Motor neuron (in vitro differentiated cells): ENCODE results near the gene EGFLAM. TPM values are rescaled to one million over a fixed set of nuclear protein-coding genes. Genes with fewer than 3 reads are reported as not detected.

ENCODE experiments used
- ATAC-seq, 8 experiments: fragments of 200-7000 bp; cut with Tn5 transposase; replicated peaks in 6 of 8; 2 replicates each; pipeline ENCODE4 v1.8.0; 2021; ENCODE audit warnings: mild to moderate bottlenecking in 8 of 8, moderate library complexity in 8 of 8
- H3K27ac ChIP-seq, 2 donors: fragments of 250-450 bp; sonication (Bioruptor Pico); 2 replicates each; pipeline ENCODE4 v1.9.0; 2021; ENCODE audit warnings: antibody characterized with exemption in 2 of 2, mild to moderate bottlenecking in 2 of 2, moderate library complexity in 1 of 2
- H3K4me1 ChIP-seq, 2 donors: fragments of 250-450 bp; sonication (Bioruptor Pico); replicated peaks in 1 of 2; 2 replicates each; pipeline ENCODE4 v1.6.1; 2021; ENCODE audit warnings: antibody characterized with exemption in 2 of 2, mild to moderate bottlenecking in 2 of 2, moderate library complexity in 1 of 2
- H3K4me3 ChIP-seq, 5 donors: fragments of 250-450 bp; sonication (Bioruptor Pico); 2 replicates each; pipeline ENCODE4 v1.9.0; 2021; ENCODE audit warnings: antibody characterized with exemption in 5 of 5, mild to moderate bottlenecking in 5 of 5, moderate library complexity in 4 of 5
- whole genome bisulfite sequencing, 10 experiments: fragments of 450-650 bp; shearing (Covaris generic); methylation state at CpG; one replicate each; pipeline ENCODE4 v1.0.0; 2022; 5-methylcytosine and 5-hydroxymethylcytosine counted together
- in situ Hi-C, 9 experiments: fragments of 400-800 bp; cut with MboI; loops; one replicate each; pipeline ENCODE4 v1.15.0; 2021; ENCODE audit warnings: low sequenced_read_pairs in 9 of 9, low pct_unique_long_range_greater_than_20kb in 2 of 9; ENCODE audit not compliant: unreplicated experiment in 9 of 9
- total RNA-seq, 8 experiments: library from RNA; unstranded; fragments of 300-600 nt; gene quantifications; 2 replicates each; pipeline versions ENCODE4 v1.2.3 to v1.2.4, GENCODE V29; 2022

Gene EGFLAM
- total RNA-seq, 8 experiments from 2014 or later = 0.65 to 30.2 (median 1.6) TPM

DNA sequence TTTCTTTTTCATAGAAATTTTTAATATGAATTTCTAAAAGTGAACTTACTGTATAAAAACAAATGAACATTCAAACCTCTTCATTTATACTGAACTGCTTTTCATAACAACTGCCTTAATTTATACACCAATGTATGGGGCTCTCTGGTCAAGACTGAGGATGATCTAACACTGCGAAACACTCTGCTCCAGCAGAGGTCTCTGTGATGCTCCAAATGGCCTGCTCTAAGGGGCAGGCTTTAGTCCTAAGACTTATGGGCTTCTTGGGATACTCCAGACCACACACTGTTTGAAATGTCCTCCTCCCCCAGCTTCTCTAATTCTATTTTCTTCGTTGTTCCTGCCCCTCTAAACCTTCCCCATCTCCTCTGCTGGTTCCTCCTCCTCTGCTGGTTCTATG is 239.6 kb downstream of the EGFLAM start:
- Histone ChIP-seq H3K27ac (no peak overlapping the region), H3K4me1 (no peaks in the 10 kb centered on the region), H3K4me3 (no peak overlapping the region)
- 20 to 100% (median 90%) methylated on average over 1 to 2 of the region's 2 CpGs; no CpG with 5 or more reads in 2 of the 10 experiments for WGBS, 10 experiments
- in situ Hi-C loops = no loop called here
- peak in 3 of 8 experiments; percentile 38 to 59 (median 47) for ATAC-seq

DNA sequence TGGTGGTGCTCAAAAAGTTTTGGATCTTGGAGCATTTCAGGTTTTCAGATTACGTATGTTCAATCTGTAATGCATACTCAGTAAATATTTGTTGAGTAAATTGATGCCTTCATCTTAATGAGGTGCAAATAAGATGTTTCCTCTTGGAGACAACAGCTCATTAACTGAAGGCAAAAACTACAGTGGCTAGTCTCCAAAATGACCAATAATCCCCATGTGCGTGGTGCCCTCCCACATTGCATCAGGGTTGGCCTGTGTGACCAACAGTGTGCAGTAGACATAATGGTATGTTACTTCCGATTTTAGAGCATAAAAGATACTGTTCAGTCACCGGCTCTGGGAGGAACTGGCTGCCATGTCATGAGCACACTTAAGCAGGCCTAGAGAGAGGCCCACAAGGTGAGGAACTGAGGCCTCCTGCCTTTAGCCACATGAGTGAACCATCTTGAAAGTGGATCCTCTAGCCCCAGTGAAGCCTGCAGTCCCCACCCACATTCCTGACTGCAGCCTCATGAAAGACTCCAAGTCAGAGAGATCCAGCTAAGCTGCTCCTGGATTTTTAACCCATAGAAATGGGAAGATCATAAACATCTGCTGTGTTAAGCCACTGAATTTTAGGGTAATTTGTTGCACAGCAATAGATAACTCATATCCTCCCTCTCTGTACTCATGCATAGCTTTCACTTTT is 242.4 kb downstream of the EGFLAM start:
- in situ Hi-C loops = no loop called here
- no peaks in the 10 kb centered on the region for H3K4me1 ChIP-seq
- peak in 3 of 8 experiments; percentile 58 to 91 (median 86) for ATAC-seq
- H3K27ac ChIP-seq = no peak overlapping the region
- no peak overlapping the region for H3K4me3 ChIP-seq
- 67 to 100% (median 100%) methylated on average over 1 to 4 of the region's 4 CpGs; no CpG with 5 or more reads in 1 of the 10 experiments for WGBS, 10 experiments

DNA sequence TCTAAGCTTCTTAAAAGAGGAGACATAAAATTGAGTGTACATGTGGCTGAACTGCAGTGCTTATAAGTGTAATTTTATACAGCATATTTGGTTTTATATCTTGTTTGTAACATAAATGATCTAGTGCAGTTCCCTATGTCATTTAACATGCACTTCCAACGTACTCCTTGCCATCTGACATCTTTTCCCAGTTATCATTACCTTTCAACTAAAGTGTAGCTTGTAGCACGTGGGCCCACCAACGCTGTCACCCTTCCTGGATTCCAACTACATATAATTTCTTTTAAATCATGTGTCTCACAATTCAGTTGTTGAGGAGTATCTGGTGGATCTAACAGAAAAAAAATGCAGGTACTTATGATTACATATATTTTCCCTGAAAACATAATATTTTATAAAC is 247.9 kb downstream of the EGFLAM start:
- in situ Hi-C loops = no loop called here
- WGBS, 10 experiments = 59 to 100% (median 85%) methylated on average over 1 to 3 of the region's 3 CpGs; no CpG with 5 or more reads in 1 of the 10 experiments

DNA sequence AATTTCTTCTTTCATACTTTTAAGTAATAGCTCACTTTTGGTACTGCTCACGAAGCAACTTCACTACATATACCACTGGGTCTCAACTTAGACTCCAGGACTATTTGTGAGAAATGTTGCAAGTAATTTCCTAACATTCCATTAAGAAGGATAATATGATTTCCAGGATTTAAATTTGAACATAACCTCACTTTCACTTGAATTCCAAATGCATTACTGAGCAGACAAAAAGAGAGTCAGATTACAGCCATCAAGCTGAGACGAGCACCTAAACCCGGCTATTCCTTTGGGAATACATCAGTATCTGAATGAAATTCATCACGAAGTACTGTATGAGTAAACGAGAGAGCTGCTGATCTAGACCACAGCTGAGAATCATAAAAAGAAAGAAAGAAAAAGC is 250.8 kb downstream of the EGFLAM start:
- no peak for ATAC-seq

More for the DNA sequence above, 247.9 kb downstream of the EGFLAM start:
- H3K4me3 ChIP-seq = no peak overlapping the region
- no peaks in the 10 kb centered on the region for H3K4me1 ChIP-seq
- ATAC-seq = no peak
- H3K27ac ChIP-seq = no peak overlapping the region

More for the DNA sequence above, 250.8 kb downstream of the EGFLAM start:
- Histone ChIP-seq H3K27ac (no peak overlapping the region), H3K4me1 (no peaks in the 10 kb centered on the region), H3K4me3 (no peak overlapping the region)
- in situ Hi-C loops = no loop called here
- 14 to 100% (median 58%) methylated on average over 1 to 5 of the region's 5 CpGs; no CpG with 5 or more reads in 1 of the 10 experiments for WGBS, 10 experiments
